Gastroesophageal sphincter (tissue), 3 donors: Measurements from ENCODE around the gene CCN5.

ENCODE experiments used
- CTCF ChIP-seq, 4 experiments: fragments of 200-600 bp in 2 of 4; fragments of 450-650 bp in 2 of 4; sonication (generic) in 1 of 4; IDR thresholded peaks; one replicate each; pipeline ENCODE4 v1.5.1; 2017 to 2019; ENCODE audit warnings: antibody characterized with exemption in 4 of 4, mild to moderate bottlenecking in 2 of 4, moderate library complexity in 2 of 4
- POLR2AphosphoS5 ChIP-seq: sonication (generic); formaldehyde crosslinking; IDR thresholded peaks from one replicate; pipeline ENCODE4 v1.6.1; 2017; ENCODE audit warnings: antibody characterized with exemption

DNA sequence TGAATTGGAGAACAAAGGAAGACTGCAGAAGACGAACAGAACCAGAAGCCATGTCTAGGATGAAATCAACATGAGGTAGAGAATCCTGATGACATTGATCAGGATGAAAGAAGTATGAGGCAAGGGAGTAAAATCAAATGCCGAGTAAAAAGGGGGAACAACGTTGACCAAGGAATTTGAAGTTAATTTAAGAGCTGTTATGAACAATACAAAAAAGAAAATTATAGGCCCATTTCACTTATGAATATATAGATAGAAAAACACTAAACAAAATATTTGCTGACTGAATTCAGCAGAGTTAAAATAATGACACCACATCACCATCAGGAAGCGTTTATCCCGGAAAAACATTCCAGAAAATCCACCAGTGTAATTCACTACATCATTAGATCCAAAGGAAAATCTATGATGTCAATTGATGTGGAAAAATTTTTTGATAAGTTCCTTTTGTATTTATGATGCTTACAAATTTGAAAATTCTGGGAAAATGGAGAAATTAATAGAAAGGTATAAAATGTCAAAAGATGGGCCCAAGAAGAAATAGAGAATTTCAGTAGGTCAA, 8.1 kb upstream of the CCN5 start:
- no peak for TF ChIP-seq CTCF (IDR thresholded peaks at IDR 0.05)
- TF ChIP-seq POLR2AphosphoS5 = no peak
